Measurements from ENCODE around the gene PDK4.
"Not testable (repeated sequence)": the region's sequence is repeated elsewhere in the genome, so short reads cannot be mapped to it uniquely, and the experiment has no call there.

PDK4 gene

DNA sequence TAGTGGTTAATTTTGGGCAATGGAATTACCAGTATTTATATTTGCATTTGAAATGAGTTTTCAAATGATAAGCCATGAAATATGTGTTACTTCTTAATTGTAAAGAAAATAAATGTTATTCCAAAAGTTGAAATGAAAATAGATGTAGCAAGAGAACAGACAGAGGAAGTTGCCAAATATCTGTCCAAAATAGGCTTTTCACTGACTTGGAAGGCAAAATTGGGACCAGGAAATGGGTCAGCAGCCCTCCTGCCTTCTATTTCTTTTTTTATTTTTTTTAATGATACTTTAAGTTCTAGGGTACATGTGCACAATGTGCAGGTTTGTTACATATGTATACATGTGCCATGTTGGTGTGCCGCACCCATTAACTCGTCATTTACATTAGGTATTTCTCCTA is 8.1 kb upstream of the PDK4 start:
- DNase-seq = not testable (repeated sequence)

DNA sequence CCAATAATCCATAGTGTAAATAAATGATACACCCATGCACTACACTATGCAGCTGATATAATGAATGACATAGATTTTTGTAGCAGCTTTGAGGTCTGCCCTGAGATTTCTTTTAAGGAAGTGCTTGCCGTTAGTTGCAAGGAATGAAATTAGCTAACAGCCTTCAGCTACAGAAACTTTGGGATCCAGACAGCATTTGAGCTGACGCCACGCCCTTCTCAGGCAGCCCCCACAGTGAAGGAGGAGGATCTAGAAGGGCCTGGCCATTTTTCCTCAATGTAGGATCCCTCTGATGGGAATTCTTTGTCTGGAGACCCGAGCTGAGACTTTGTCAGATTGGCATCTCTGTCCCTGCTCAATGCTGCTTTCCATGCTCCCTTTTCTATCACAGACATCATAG is 6.1 kb upstream of the PDK4 start:
- no peak for DNase-seq

DNA sequence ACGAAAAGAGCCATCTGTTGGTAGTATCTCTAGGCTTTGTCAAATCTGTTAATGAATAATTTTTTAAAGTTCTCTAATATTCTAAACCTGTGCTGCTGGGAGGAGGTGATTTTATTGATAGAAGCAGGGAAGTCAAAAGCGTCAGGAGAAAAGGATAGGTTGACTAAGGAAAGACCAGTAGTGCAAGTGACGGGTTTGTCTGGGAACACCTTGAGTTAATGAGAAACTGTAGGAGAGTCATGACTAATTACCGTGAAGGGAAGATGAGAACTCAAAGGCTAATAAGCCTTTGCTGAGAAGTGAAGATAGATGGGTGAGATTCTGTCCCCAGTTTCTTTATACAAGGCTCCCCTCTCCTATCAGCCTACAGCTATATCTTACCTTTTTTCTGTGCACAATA is 5.0 kb upstream of the PDK4 start:
- DNase-seq = no peak

DNA sequence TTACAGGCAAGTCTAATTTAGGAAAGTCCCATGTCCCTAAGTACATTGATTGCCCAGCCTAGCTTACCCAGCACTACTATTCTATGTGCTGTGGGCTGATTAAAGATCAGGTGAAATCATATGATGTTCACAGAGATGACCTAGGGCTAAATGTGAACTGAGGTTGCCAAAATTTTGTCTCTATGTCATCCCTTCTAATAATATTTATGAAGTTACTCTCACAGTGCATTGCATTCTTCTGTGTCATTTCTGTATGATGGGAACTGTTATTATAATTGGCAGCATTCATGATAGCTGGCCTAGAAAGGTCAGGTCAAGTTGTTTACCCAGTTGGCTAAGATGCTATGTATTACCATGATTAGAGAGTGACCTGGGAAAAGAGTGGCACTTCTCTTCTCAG is 2.8 kb upstream of the PDK4 start:
- no peak for DNase-seq

DNA sequence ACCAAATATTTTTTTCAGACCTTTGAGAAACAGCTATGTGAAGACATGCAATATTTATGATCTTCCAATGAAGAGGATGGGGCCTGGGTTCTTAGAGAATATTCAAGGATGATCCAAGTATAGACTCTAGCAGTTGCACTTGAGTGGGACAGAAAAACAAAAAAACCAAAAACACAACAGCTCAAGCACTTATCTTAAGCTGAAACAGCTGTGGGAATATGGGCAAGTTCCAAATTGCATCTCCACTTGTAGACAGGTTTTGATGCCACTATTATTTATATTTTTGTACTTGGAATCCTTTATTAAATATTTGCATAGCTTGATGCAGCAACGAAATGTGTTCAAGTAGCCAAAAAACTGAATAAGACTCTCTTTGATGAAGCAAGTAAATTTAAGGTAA is 2.2 kb upstream of the PDK4 start:
- DNase-seq = no peak

DNA sequence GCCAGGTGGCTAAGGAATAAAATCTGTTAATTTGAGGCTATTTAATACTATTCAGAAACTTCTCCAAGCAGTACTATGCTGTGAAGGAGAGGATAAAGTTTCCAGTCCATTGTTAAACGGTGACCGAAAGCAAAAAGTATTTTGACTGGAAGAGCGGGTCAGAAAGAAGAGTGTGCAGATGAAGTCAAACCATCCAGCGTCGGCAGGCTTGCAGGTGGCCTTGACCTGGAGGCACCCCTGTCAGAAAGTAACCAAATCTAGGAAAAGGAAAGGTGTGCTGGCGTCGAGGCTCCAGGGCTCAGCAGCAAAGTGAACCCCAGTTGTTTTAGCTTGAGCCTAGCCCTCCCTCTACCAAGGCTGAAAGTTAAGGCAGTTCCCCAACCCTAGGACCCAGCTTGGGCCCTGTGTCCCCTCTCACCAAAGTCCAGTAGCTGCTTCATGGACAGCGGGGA is 544 bp downstream of the PDK4 start:
- DNase-seq = no peak

DNA sequence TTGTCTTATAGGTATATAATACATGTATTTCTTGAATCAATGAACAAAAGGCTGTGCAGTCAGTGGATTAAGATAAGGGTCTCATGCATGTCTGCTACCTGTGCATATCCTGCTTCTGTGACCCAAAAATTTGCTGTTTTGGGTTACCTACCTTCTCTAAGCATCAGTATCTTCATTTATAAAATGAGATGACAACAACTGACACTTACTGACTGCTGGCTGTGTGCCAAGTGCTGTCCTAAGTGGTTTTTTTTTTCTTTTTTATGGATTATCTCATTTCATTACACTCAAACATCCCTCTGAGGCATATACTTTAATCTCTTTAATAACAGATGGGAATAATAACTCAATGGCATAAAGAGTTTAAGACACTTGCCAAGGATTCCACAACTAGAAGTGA is 2.1 kb downstream of the PDK4 start:
- DNase-seq = no peak

DNA sequence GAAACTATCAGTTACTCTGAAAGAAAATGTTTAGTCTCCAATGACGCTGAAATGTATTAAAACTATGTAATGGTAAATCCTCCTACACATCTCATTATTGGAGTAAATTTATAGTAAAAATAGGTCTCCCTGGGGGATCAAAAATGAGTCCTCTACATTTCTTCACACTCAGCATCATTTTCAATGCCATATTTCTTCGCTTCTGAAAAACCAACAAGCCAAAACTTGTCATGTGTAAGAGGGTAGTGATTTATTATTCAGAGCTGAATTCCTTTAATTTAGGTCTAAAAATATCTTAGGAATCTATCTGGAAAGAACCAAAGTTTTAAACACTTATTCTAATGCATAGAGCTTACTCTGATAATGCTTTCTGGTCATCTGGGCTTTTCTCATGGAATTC is 3.0 kb downstream of the PDK4 start:
- DNase-seq = no peak

DNA sequence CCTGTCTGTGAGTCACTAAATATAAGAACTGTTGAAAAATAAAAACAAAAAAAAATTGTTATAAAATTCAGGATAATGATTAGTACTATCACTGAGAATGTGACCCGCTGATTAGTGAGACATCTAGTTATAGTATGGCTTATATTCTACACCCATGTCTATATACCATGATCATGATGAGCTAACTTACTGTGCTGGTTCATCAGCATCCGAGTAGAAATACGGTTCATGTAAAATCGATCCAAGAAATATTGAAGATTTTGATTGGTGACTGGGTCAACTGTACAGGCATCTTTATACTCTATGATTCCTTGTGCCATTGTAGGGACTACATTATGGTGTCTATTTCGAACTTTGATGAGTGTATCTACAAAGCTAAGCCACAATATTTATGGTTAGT is 3.7 kb downstream of the PDK4 start:
- DNase-seq = no peak

DNA sequence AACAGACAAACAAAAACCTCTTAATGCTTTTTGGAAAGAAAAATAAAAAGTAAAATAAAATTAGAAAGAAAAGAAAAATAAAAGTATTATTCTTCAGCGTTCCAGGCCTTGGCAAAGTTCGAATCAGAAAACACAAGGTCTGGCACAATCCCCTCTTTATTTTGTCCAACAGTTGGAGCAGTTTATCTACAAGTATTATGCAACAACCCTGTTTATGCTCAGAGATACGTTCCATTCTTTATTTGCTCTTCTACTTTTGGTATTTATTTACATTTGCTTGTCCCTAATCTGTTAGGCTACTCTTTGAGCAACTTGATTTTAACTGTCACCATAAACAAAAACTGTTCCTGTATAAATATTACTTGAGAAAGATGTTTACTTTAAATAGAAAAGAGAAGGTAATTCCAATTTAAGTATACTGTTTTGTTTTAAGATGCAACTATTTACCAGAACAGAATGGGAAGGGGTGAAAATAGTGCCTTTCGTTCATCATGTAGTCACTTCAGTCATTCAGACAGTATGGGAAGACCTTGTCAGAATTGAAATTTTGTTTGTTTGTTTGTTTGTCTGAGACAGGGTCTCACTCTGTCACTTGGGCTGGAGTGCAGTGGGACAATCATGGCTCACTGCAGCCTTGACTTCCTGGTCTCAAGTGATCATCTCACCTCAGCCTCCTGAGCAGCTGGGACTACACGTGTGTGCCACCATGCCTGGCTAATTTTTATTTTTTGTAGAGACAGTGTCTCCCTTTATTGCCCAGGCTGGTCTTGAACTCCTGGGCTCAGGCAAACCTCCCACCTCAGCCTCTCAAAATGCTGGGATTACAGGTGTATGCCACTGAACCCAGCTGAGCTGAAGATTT is 5.7 kb downstream of the PDK4 start:
- DNase-seq = no peak

DNA sequence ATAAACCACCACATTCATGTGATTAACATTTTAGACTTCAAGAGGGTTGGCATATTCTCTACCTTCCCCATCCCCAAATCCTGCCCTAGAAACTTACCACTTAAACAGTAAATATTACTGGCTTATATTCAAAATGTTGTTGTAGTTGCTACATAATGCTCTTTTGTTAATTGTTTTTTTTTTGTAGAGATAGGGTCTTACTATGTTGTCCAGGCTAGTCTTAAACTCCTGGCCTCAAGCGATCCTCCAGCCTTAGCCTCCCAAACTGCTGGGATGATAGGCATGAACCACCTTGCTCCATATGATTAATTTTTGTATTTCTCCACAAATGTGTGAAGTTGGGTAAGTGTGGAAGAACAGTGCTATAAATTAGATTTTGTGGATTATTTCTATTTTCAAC is 6.5 kb downstream of the PDK4 start:
- DNase-seq = no peak

DNA sequence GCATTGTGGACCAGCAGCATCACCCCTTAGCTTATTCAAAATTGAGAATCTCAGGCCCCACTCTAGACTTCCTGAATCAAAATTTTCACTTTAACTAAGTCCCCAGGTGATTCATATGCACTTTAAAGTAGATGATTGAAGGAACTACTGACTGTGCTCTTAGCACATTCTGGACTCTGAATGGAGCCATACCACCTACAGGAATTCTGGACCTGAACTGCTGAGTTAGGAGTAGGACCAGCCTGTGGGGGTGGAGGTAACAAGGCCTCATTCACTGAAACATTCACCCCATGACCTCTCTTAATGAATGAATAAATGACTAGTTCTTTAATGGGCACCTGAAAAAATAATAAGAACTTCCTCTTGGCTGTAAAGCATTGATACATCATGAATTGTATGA is 7.3 kb downstream of the PDK4 start:
- no peak for DNase-seq

DNA sequence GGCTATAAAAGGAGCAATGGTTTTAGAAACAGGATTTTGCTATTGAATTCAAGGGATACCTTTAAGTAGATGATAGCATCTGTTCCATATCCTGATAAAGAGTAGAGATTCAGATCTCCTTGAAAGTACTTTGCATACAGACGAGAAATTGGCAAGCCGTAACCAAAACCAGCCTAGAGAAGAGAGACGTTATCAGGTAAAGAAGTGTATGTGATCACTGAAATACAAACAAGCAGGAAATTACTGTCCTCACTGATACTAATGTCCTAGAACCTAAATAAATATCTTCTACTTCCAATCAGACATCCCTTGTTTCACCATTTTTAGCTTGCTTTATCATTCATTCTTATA is 9.4 kb downstream of the PDK4 start:
- no peak for DNase-seq

DNA sequence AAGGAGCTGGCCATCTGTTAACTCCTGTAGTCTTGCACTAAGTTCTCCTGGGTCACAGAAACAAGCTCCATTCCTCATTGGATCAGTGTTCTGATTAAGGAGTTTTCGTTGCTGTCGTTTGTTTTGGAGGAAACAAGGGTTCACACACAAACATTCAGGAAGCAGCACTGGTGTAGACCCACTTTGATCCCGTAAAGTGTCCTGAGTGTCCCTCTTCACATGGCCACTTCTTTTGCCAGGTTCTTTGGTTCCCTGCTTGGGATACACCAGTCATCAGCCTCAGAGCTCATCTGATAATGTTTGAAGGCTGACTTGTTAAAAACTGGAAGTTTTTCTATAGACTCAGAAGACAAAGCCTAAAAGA is 10.9 kb downstream of the PDK4 start:
- no peak for DNase-seq

DNA sequence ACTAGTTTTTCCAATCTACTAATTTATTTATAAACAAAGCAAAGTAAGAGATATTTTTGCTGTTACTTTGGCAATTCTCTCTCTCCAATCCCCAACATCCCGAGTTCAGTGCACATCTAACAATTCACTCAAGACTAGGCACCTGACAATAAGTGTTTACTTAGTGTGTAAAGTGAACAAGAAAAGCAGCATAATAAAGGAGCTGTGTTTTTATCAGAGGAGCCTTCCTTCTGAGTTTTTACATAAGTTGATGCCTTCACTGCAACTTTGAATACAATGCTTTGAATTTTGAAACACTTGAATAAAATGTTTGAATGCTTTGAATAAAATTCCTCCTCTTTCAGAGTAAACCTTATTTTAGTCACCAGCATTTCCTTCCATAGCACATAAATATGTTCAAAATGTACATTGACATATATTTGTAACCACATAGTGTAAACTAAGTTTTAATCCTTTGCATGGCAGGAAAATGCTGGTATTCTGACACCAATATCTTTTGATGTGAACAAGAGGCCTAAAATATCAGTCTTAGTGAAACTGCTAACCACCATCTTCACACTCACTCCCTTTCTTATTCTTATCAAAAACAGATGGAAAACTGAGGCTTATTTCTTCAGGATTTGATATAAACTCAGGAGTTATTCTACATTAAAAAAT is 11.4 kb downstream of the PDK4 start:
- no peak for DNase-seq

DNA sequence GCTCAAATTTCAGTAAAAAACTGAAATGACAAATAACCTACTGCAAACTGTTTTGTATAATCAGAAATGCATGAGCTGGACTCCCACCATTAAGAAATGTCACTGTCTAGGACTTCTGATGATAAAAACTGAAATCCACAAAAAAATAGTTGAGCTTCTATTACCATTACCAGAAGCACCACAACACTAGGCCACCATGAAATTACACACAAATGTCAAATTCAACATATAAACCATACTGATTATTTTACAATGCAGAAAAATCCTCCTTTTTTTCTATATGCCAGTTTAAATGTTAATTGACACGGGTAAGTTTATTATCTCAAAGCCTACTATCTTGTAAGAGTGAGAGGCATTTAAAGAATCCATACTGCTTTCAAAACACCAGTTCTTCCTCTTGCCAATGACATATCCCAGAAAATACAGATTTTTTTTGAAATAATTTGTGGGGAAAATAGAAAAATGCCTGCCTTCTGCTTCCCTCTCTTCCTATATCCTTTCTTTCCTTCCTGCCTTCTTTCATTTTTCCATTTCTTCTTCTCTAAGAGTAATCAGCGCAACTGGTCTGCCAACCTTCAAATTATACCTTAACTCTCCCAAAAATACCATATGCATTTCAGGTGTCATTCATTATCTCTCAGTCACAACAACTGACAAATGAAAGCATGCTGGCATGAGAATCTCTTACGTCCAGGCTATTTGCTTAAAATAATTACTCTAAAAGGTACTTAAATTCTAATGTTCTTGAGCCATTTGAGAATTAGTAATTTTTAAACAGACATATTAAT is 12.3 kb downstream of the PDK4 start:
- no peak for DNase-seq

DNA sequence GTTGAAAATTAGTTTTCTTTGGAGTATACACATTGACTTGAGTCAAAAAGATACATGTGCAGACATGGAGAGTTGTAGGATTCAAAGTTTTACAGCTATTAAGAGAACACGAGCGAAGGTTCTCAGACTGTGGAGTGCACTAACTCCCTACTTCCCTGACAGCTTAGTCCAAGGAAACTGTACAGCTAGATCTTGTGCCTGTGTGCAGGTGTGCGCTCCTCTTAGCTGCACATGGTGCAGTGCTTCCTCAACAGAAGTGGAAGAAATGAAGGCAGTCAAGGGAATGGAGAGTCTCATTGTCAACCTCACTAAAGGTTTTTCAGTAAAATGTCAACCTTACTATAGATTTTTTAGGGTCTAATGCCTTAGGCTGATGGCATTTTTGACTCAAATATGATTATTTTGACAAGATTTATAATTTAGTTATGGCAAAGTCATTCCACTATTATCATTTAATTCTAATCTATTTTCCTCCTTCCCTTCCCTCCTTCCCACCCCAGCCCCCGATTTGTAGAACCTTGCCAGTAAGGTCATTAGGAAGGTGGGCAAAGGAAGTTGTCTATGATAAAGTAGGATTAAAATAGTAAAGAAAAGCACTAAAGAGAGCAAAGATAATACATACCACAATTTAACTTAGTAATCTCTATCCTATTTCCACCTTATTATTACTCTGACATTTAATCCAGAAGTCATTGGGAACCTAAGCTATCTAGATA is 13.6 kb downstream of the PDK4 start:
- no peak for DNase-seq

DNA sequence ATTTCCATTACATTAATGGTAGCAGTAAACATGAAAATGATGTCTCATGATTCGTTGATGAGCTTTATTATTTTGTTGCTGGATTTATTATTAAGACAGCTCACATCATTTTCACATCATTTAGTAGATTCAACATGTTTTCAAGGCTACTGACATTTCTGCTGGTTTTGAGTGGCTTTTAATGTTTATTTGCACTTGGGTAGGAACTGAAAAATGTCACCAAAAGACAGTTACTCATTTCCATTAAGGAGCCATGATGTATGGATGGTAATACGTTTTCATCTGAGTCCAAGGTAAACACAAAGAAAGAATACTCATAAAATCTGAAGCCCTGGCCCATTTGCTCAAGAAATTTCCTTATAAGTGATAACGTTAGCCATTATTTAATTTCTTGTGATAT is 14.8 kb downstream of the PDK4 start:
- no peak for DNase-seq

DNA sequence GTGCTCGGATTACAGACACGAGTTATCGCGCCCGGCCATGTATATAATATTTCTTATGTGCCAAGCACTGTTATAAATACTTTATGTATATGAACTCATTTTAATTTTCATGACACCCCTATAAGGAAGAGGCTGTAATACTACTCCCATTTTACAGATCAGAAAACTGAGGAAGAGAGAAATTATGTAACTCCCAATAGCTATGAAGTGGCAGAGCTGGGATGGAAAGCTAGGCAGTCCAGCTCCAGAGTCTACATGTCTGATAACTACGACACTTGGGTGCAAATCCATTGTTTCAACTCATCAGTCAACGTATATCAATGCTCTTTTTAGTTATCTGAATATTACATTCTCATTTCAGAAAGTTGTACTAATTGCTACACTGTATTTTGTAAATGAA is 17.0 kb downstream of the PDK4 start:
- no peak for DNase-seq

DNA sequence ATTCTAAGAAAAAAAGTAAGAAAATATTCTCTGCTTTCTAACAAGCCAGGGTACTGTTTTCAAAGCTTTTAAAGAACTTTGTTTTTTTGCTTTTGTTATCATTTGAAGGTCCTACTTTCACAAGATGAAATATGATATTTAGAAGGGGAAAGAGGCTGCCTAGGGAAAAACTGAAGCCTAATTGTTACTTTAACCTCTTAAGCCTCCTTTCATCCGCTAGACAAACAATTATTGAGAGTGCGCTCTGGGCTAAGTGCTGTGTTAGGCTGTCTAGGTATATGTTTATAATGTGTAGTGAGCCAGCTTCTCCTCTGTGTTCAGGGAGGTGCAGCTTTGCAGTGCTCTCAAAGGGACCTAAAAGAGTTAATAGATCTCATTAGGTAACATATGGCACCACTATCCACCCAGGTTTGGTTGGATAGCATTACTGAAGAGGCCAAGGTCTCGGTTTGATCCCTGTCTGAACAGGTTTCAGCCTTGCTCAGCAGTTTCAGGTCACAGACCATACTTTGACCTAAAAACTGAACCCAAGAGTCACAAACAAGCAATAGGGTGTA is 17.9 kb downstream of the PDK4 start:
- peak; percentile 31 for DNase-seq

DNA sequence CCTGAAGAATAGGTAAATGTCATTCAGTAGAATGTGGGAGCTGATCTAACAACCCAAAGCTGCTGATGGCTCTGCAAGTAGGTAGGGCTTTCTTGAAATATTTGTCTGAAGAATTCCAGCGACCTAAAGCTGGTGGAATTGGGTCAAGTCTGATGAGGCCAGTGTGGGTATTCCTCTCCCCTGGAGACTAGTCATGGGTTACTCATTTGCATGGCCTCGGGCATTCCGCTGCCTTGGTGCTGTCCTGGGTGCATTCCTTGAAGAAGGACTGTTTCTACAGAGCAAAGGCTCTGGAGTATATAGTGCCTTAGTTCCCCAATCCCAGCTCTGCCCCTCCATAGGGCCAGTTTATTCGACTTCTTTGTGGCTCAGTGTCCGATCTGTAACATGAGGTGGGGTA is 19.2 kb downstream of the PDK4 start:
- DNase-seq = no peak

DNA sequence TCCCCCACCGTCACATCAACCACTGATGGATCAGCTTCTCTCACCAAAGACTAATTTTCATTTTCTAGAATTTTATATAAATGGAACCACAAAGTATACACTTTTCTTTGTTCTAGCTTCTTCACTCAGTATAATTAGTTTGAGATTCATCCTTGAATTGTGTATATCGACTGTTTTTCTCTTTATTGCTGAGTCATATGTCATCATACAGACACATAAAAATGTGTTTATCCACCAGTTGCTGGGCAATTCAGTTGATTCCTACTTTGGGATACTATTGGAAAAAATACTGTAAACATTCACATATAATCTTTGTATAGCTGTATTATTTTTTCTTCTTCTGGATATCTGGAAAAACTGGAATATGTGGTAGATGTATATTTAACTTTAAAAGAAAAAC is 26.6 kb downstream of the PDK4 start:
- DNase-seq = no peak

DNA sequence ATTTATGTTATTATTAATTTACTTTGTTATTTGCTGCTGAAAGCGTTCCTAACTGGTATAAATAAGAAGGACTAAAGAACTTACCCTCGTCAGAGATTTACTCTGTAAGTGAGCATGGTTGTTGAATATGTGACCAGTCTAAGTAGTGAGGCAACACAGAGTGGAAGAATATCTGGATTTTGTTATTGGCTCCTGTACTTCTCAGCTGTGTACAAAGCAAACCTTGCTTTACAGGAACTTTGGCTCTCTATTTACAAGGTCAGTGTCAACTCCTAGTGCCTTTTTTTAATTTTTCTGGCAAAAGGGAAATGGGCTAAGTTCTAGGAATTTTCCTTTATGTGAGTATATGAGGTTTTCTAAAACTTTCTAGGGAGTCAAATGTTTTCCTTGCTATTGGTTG is 35.6 kb downstream of the PDK4 start:
- DNase-seq = no peak

All from SHP77 treated with DMSO at 0.1 percent for 48 hours (cell line).